22Rv1 (cell line): ENCODE measurements around the gene PATJ.

ENCODE experiments used
- CTCF ChIP-seq: fragments of 450-650 bp; IDR thresholded peaks from 2 replicates; pipeline ENCODE4 v1.5.1; 2017; ENCODE audit warnings: mild to moderate bottlenecking
- ZFX ChIP-seq: fragments of 450-650 bp; IDR thresholded peaks from 2 replicates; pipeline ENCODE4 v1.6.1; 2017; ENCODE audit warnings: antibody characterized with exemption, borderline replicate concordance

- no peak for TF ChIP-seq CTCF
- no peak for TF ChIP-seq ZFX
These were observed 213.0 kb downstream of the PATJ start for GRCh38 chr1:61955261-61955660.
